Measurements from ENCODE around the gene SLC24A2. TPM values are rescaled to one million over a fixed set of nuclear protein-coding genes. Genes with fewer than 3 reads are reported as not detected.

The SLC24A2 gene
- total RNA-seq, 1 donor = not detected

GRCh38 chr9:19769213-19769612 is 19.6 kb downstream of the SLC24A2 start:
- no peak for DNase-seq (ENCODE audit: insufficient read length, low spot score, missing footprints)
- no peak overlapping the region for H3K4me2 ChIP-seq (ENCODE audit: insufficient read depth, low read length)
- H3K9me3 ChIP-seq (ENCODE audit: low read depth, low read length) = no peaks in the 10 kb centered on the region
- H3K4me1 ChIP-seq (ENCODE audit: insufficient read depth, low read length) = no peaks in the 10 kb centered on the region
- no peaks in the 10 kb centered on the region for H4K20me1 ChIP-seq (ENCODE audit: insufficient read depth, low read length)
- H3K79me2 ChIP-seq (ENCODE audit: insufficient read depth, low read length) = no peaks in the 10 kb centered on the region
- TF ChIP-seq CTCF (IDR thresholded peaks at IDR 0.05; ENCODE audit: extremely low read depth, low read depth, low read length) = no peak
- no peak overlapping the region for H3K4me3 ChIP-seq (ENCODE audit: insufficient read depth, low read length)
- no peak overlapping the region for H2AFZ ChIP-seq (ENCODE audit: low read length)
- H3K27ac ChIP-seq (ENCODE audit: low read depth, low read length) = no peak overlapping the region
- H3K36me3 ChIP-seq (ENCODE audit: insufficient read depth, low read length) = no peaks in the 10 kb centered on the region
- no peaks in the 10 kb centered on the region for H3K27me3 ChIP-seq (ENCODE audit: insufficient read depth, low read length)

- Histone ChIP-seq H3K4me3 (ENCODE audit: insufficient read depth, low read length) (no peak overlapping the region), H3K4me1 (ENCODE audit: insufficient read depth, low read length) (no peaks in the 10 kb centered on the region), H3K27me3 (ENCODE audit: insufficient read depth, low read length) (no peaks in the 10 kb centered on the region), H4K20me1 (ENCODE audit: insufficient read depth, low read length) (no peaks in the 10 kb centered on the region), H3K27ac (ENCODE audit: low read depth, low read length) (no peak overlapping the region), H3K4me2 (ENCODE audit: insufficient read depth, low read length) (no peak overlapping the region), H3K36me3 (ENCODE audit: insufficient read depth, low read length) (no peaks in the 10 kb centered on the region), H2AFZ (ENCODE audit: low read length) (no peak overlapping the region), H3K79me2 (ENCODE audit: insufficient read depth, low read length) (no peaks in the 10 kb centered on the region), H3K9me3 (ENCODE audit: low read depth, low read length) (no peaks in the 10 kb centered on the region)
- no peak for DNase-seq (ENCODE audit: insufficient read length, low spot score, missing footprints)
- TF ChIP-seq CTCF (IDR thresholded peaks at IDR 0.05; ENCODE audit: extremely low read depth, low read depth, low read length) = no peak
These were observed 20.0 kb downstream of the SLC24A2 start for GRCh38 chr9:19768798-19769197.

- Histone ChIP-seq H3K27me3 (ENCODE audit: insufficient read depth, low read length) (no peaks in the 10 kb centered on the region), H3K36me3 (ENCODE audit: insufficient read depth, low read length) (no peaks in the 10 kb centered on the region), H2AFZ (ENCODE audit: low read length) (no peak overlapping the region), H3K79me2 (ENCODE audit: insufficient read depth, low read length) (no peaks in the 10 kb centered on the region), H3K4me2 (ENCODE audit: insufficient read depth, low read length) (no peak overlapping the region), H4K20me1 (ENCODE audit: insufficient read depth, low read length) (no peaks in the 10 kb centered on the region), H3K27ac (ENCODE audit: low read depth, low read length) (no peak overlapping the region), H3K4me1 (ENCODE audit: insufficient read depth, low read length) (no peaks in the 10 kb centered on the region), H3K9me3 (ENCODE audit: low read depth, low read length) (no peaks in the 10 kb centered on the region), H3K4me3 (ENCODE audit: insufficient read depth, low read length) (no peak overlapping the region)
- no peak for TF ChIP-seq CTCF (IDR thresholded peaks at IDR 0.05; ENCODE audit: extremely low read depth, low read depth, low read length)
- no peak for DNase-seq (ENCODE audit: insufficient read length, low spot score, missing footprints)
These were observed 29.8 kb downstream of the SLC24A2 start for GRCh38 chr9:19759066-19759465.

- no peak for TF ChIP-seq CTCF (IDR thresholded peaks at IDR 0.05; ENCODE audit: extremely low read depth, low read depth, low read length)
- Histone ChIP-seq H4K20me1 (ENCODE audit: insufficient read depth, low read length) (no peaks in the 10 kb centered on the region), H2AFZ (ENCODE audit: low read length) (no peak overlapping the region)
These were observed 31.1 kb downstream of the SLC24A2 start for GRCh38 chr9:19757745-19758144.

More at GRCh38 chr9:19757745-19758144, 31.1 kb downstream of the SLC24A2 start:
- no peak for DNase-seq (ENCODE audit: insufficient read length, low spot score, missing footprints)
- no peak overlapping the region for H3K27ac ChIP-seq (ENCODE audit: low read depth, low read length)
- H3K27me3 ChIP-seq (ENCODE audit: insufficient read depth, low read length) = no peaks in the 10 kb centered on the region
- H3K36me3 ChIP-seq (ENCODE audit: insufficient read depth, low read length) = no peaks in the 10 kb centered on the region
- H3K4me1 ChIP-seq (ENCODE audit: insufficient read depth, low read length) = no peaks in the 10 kb centered on the region
- no peaks in the 10 kb centered on the region for H3K9me3 ChIP-seq (ENCODE audit: low read depth, low read length)
- H3K79me2 ChIP-seq (ENCODE audit: insufficient read depth, low read length) = no peaks in the 10 kb centered on the region
- H3K4me3 ChIP-seq (ENCODE audit: insufficient read depth, low read length) = no peak overlapping the region
- no peak overlapping the region for H3K4me2 ChIP-seq (ENCODE audit: insufficient read depth, low read length)
